ENCODE data around the gene LKAAEAR1.
"Not testable (repeated sequence)": the region's sequence is repeated elsewhere in the genome, so short reads cannot be mapped to it uniquely, and the experiment has no call there.

Gene LKAAEAR1

DNA sequence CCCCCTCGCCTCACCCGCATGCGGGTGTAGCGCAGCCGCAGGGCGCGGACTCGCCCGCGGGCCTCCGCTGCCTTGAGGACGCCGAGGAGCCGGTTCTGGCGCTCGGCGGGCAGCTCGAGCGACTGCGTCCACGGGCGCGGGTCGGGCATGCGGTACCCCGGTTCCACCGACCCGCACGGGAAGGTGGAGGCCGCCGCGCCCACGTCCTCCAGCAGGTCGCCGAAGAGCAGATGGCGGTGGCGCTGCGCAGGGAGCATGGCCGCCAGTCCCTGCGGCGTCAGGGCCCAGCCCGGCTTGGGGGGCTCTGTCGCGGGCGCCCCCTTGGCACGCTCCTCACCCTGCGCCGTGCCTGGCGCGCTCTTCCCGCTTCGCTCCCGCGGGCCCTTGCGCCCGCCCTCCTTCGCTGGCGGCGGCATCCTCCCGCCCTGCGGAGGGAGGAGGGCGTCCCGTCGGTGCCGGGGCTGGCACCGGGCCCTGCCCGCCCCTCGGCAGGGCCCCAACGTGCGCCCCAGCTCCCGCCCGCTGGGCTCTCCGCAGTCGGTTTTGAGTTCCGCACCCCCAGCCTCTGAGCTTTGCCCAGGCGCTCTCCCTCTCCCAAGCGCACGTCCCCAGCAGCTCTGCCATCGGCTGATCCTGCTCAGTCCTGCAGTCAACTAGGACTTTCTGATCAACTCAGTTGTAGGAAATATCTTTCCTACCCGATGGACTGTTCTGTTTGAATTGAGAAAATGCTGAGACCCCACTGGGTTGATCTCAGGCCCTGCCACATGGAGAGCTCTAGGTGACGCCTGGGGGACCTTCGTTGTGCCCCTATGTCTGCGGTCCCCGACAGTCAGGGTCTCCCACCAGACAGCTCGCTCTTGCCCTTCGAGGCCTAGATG, at the start of gene LKAAEAR1:
LKAAEAR1 (minus strand) TSS at position 595 of the 881 bp plus-strand sequence; CDS start at position 416, 179 bp downstream.
- ChIA-PET CTCF (interaction anchor here (0.5 to 6.6 kb wide), 25 partner anchors 9 to 328 kb away, joined by 3 to 59 read pairs (median 4); partner anchors contain the start of gene NPBWR2), POLR2A (ENCODE audit: low non-redundant PET) (no interaction called here)
- no peak within 1 kb of the TSS for H3K27ac ChIP-seq
- TF ChIP-seq, protein P1, sequence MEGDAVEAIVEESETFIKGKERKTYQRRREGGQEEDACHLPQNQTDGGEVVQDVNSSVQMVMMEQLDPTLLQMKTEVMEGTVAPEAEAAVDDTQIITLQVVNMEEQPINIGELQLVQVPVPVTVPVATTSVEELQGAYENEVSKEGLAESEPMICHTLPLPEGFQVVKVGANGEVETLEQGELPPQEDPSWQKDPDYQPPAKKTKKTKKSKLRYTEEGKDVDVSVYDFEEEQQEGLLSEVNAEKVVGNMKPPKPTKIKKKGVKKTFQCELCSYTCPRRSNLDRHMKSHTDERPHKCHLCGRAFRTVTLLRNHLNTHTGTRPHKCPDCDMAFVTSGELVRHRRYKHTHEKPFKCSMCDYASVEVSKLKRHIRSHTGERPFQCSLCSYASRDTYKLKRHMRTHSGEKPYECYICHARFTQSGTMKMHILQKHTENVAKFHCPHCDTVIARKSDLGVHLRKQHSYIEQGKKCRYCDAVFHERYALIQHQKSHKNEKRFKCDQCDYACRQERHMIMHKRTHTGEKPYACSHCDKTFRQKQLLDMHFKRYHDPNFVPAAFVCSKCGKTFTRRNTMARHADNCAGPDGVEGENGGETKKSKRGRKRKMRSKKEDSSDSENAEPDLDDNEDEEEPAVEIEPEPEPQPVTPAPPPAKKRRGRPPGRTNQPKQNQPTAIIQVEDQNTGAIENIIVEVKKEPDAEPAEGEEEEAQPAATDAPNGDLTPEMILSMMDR (conservative IDR thresholded peaks at IDR 0.05; ENCODE audit: low read depth): peak; percentile 74
- DNase-seq (ENCODE audit: low spot score): no peak

DNA sequence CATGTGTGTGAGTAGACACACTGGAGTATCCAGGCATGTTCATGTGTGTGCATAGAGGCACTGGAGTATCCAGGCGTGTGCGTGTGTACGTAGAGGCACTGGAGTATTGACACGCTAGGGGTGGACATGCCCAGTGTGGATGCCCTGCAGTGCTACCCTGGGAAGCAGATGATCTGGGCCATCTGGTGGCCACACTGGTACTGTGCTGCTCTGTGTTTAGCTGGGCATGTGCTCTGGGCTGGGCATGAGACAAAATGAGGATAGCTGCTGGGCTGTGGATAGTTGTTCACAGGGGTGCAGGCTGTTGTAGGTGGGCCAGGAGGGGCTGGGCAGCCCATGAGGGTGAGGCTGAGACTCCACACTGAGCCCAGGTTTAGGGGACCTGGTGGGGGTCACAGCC, 47.2 kb upstream of the LKAAEAR1 start:
- H3K27ac ChIP-seq: no peak overlapping the region
- peak; percentile 72 for DNase-seq (ENCODE audit: low spot score)
- TF ChIP-seq, protein P1 (conservative IDR thresholded peaks at IDR 0.05; ENCODE audit: low read depth): peak; percentile 25; the same call in 1 of the 2 replicates
- ChIA-PET POLR2A (ENCODE audit: low non-redundant PET) (no interaction called here), CTCF (interaction anchor here (0.5 to 1.0 kb wide), 4 partner anchors 17 to 628 kb away, joined by 3 to 4 read pairs (median 4); partner anchors contain the start of gene OPRL1)

DNA sequence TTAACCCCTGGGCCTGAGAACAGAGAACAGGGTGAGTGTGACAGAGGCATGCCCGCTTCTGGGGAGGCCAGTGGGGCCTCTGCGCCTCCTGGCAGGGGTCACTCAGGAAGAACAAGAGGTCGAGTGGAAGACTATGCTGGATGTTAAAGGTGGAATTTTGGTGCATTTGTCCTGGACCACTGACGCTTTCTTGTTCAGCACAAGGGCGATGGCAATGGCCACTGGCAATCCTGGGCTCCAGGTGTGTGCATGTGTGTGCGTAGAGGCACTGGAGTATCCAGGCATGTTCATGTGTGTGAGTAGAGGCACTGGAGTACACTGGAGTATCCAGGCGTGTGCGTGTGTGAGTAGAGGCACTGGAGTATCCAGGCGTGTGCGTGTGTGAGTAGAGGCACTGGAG, 46.7 kb upstream of the LKAAEAR1 start:
- TF ChIP-seq, protein P1 (conservative IDR thresholded peaks at IDR 0.05; ENCODE audit: low read depth): no peak
- ChIA-PET POLR2A (ENCODE audit: low non-redundant PET) (no interaction called here), CTCF (interaction anchor here (1.0 kb wide), 1 partner anchor 50 kb away, joined by 4 read pairs; the partner anchor contains the start of gene OPRL1)
- no peak for DNase-seq (ENCODE audit: low spot score)
- H3K27ac ChIP-seq: no peak overlapping the region

DNA sequence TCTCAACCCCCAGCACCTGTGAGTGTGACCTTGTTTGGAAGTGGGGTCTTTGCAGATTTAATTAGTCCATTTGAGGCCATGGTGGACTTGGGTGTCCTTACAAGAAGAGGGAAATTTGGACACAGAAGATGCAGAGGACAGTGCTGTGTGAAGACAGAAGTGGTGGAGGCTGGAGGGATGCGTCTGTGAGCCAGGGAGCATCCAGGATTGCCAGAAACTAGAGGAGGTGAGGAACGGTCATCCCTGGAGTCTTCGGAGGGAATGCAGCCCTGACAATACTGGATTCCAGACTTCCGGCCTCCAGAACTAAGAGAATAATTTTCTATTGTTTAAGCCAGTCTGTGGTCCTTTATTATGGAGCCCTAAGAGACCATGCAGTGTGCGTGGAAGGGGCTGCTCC, 46.1 kb upstream of the LKAAEAR1 start:
- ChIA-PET CTCF (no interaction called here), POLR2A (ENCODE audit: low non-redundant PET) (no interaction called here)
- H3K27ac ChIP-seq: no peak overlapping the region
- TF ChIP-seq, protein P1 (conservative IDR thresholded peaks at IDR 0.05; ENCODE audit: low read depth): no peak
- no peak for DNase-seq (ENCODE audit: low spot score)

GRCh38 chr20:64129146-64129782, 45.1 kb upstream of the LKAAEAR1 start:
- H3K27ac ChIP-seq: no peak overlapping the region
- POLR2A ChIA-PET (ENCODE audit: low non-redundant PET): no interaction called here
- CTCF ChIA-PET: interaction anchor here (0.6 to 1.0 kb wide), 3 partner anchors 8 to 367 kb away, joined by 3 to 4 read pairs (median 4); no protein-coding TSS in a partner anchor
- TF ChIP-seq, protein P1 (conservative IDR thresholded peaks at IDR 0.05; ENCODE audit: low read depth): no peak
- DNase-seq (ENCODE audit: low spot score): no peak

DNA sequence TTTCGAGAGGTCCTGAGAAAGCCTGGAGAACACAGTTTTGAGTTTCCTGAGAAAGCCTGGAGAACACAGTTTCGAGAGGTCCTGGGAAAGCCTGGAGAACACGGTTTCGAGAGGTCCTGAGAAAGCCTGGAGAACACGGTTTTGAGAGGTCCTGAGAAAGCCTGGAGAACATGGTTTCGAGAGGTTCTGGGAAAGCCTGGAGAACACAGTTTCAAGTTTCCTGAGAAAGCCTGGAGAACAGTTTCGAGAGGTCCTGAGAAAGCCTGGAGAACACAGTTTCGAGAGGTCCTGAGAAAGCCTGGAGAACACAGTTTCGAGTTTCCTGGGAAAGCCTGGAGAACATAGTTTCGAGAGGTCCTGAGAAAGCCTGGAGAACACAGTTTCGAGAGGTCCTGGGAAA, 39.3 kb upstream of the LKAAEAR1 start:
- H3K27ac ChIP-seq; POLR2A ChIA-PET (ENCODE audit: low non-redundant PET); DNase-seq (ENCODE audit: low spot score): not testable (repeated sequence)
- CTCF ChIA-PET: interaction anchor here (0.7 kb wide), 1 partner anchor 43 kb away, joined by 3 read pairs; no protein-coding TSS in a partner anchor

GRCh38 chr20:64122927-64123326, 38.7 kb upstream of the LKAAEAR1 start:
- DNase-seq (ENCODE audit: low spot score); H3K27ac ChIP-seq; POLR2A ChIA-PET (ENCODE audit: low non-redundant PET): not testable (repeated sequence)
- CTCF ChIA-PET: interaction anchor here (0.6 to 4.5 kb wide), 3 partner anchors 43 to 102 kb away, joined by 3 to 53 read pairs (median 4); no protein-coding TSS in a partner anchor

All from RWPE1 (cell line).